ENCODE measurements around the gene HPSE. TPM values are rescaled to one million over a fixed set of nuclear protein-coding genes. Genes with fewer than 3 reads are reported as not detected.
A peak's percentile ranks its signal among the peaks of the same experiment; 100 is the strongest.
"Not testable (repeated sequence)": the region's sequence is repeated elsewhere in the genome, so short reads cannot be mapped to it uniquely, and the experiment has no call there.

The HPSE gene
- polyA plus RNA-seq, 1 donor = 0.86 TPM

- DNase-seq = peak; percentile 46
Observed at GRCh38 chr4:83282049-83282535, 52.6 kb downstream of the HPSE start.

GRCh38 chr4:83281307-83281706 lies 53.3 kb downstream of the HPSE start:
- DNase-seq = no peak

- no peak for DNase-seq
Observed at GRCh38 chr4:83276299-83277040, 58.2 kb downstream of the HPSE start.

GRCh38 chr4:83273926-83274325 lies 60.7 kb downstream of the HPSE start:
- not testable (repeated sequence) for DNase-seq

GRCh38 chr4:83272900-83273299 lies 61.7 kb downstream of the HPSE start:
- no peak for DNase-seq

- no peak for DNase-seq
Observed at GRCh38 chr4:83269256-83269655, 65.4 kb downstream of the HPSE start.

GRCh38 chr4:83268491-83268890 lies 66.2 kb downstream of the HPSE start:
- DNase-seq = no peak

- no peak for DNase-seq
Observed at GRCh38 chr4:83267830-83268475, 66.7 kb downstream of the HPSE start.

GRCh38 chr4:83267121-83267829 lies 67.4 kb downstream of the HPSE start:
- DNase-seq = no peak

- DNase-seq = no peak
Observed at GRCh38 chr4:83266689-83267088, 68.0 kb downstream of the HPSE start.

GRCh38 chr4:83263106-83263505 lies 71.5 kb downstream of the HPSE start:
- no peak for DNase-seq

- DNase-seq = no peak
Observed at GRCh38 chr4:83262682-83263081, 72.0 kb downstream of the HPSE start.

GRCh38 chr4:83261307-83261706 lies 73.3 kb downstream of the HPSE start:
- DNase-seq = no peak

- DNase-seq = no peak
Observed at GRCh38 chr4:83259586-83259985, 75.1 kb downstream of the HPSE start.

GRCh38 chr4:83258461-83258860 lies 76.2 kb downstream of the HPSE start:
- no peak for DNase-seq

- DNase-seq = no peak
Observed at GRCh38 chr4:83257811-83258210, 76.8 kb downstream of the HPSE start.

GRCh38 chr4:83255584-83255983 lies 79.1 kb downstream of the HPSE start:
- DNase-seq = no peak

- DNase-seq = peak; percentile 19
Observed at GRCh38 chr4:83252782-83253405, 81.8 kb downstream of the HPSE start.

GRCh38 chr4:83251447-83251830 lies 83.2 kb downstream of the HPSE start:
- no peak for DNase-seq

- DNase-seq = no peak
Observed at GRCh38 chr4:83250687-83251446, 83.8 kb downstream of the HPSE start.

- DNase-seq = no peak
Observed at GRCh38 chr4:83248486-83248885, 86.2 kb downstream of the HPSE start.
